Spleen (tissue), 11 donors: ENCODE measurements around the gene KLB. TPM values are rescaled to one million over a fixed set of nuclear protein-coding genes. Genes with fewer than 3 reads are reported as not detected.
"Not testable (repeated sequence)": the region's sequence is repeated elsewhere in the genome, so short reads cannot be mapped to it uniquely, and the experiment has no call there.

ENCODE experiments used
- DNase-seq: peaks from one replicate; pipeline ENCODE4 v3.0.0-alpha.2; 2020
- H3K27ac ChIP-seq, 8 donors: fragments of 200-600 bp; sonication (generic) in 7 of 8; 1 replicate in 4 of 8; 2 replicates in 4 of 8; pipeline versions ENCODE4 v1.5.0 to v1.8.0; 2016 to 2021; ENCODE audit warnings: inconsistent platforms in 4 of 8, mild to moderate bottlenecking in 4 of 8, moderate library complexity in 1 of 8
- H3K27me3 ChIP-seq, 7 donors: fragments of 200-600 bp; sonication (generic) in 6 of 7; replicated peaks in 1 of 7; 1 replicate in 4 of 7; 2 replicates in 3 of 7; pipeline versions ENCODE4 v1.5.0 to v1.8.0; 2016 to 2021; ENCODE audit warnings: inconsistent platforms in 3 of 7, mild to moderate bottlenecking in 1 of 7
- H3K36me3 ChIP-seq, 6 donors: fragments of 200-600 bp; sonication (generic) in 5 of 6; 1 replicate in 4 of 6; 2 replicates in 2 of 6; pipeline versions ENCODE4 v1.5.0 to v1.8.0; 2016 to 2021; ENCODE audit warnings: inconsistent platforms in 2 of 6
- H3K4me1 ChIP-seq, 6 donors: fragments of 200-600 bp; sonication (generic) in 5 of 6; 1 replicate in 3 of 6; 2 replicates in 3 of 6; pipeline versions ENCODE4 v1.5.0 to v1.8.0; 2016 to 2021; ENCODE audit warnings: inconsistent platforms in 3 of 6
- H3K4me3 ChIP-seq, 8 donors: fragments of 200-600 bp; sonication (generic) in 7 of 8; 1 replicate in 4 of 8; 2 replicates in 4 of 8; pipeline versions ENCODE4 v1.5.0 to v1.8.0; 2016 to 2021; ENCODE audit warnings: inconsistent platforms in 4 of 8, mild to moderate bottlenecking in 4 of 8, moderate library complexity in 2 of 8
- H3K9me3 ChIP-seq, 8 donors: fragments of 200-600 bp; sonication (generic) in 7 of 8; 1 replicate in 4 of 8; 2 replicates in 4 of 8; pipeline versions ENCODE4 v1.5.0 to v1.8.0; 2016 to 2021; ENCODE audit warnings: inconsistent platforms in 4 of 8
- CTCF ChIP-seq, 11 experiments: fragments of 200-600 bp in 7 of 11; fragments of 450-650 bp in 4 of 11; sonication (generic) in 4 of 11; IDR thresholded peaks in 8 of 11; conservative IDR thresholded peaks in 3 of 11; 1 replicate in 7 of 11; 2 replicates in 4 of 11; pipeline versions ENCODE4 v1.4.0 to v1.8.0; 2016 to 2021; ENCODE audit warnings: antibody characterized with exemption in 11 of 11, inconsistent platforms in 4 of 11, mild to moderate bottlenecking in 1 of 11
- POLR2A ChIP-seq, 3 donors: fragments of 450-650 bp; IDR thresholded peaks; one replicate each; pipeline ENCODE4 v1.5.1; 2017; ENCODE audit warnings: antibody characterized with exemption in 3 of 3, mild to moderate bottlenecking in 1 of 3
- POLR2AphosphoS5 ChIP-seq, 3 donors: sonication (generic); formaldehyde crosslinking; IDR thresholded peaks; one replicate each; pipeline ENCODE4 v1.5.1; 2017; ENCODE audit warnings: antibody characterized with exemption in 3 of 3
- WGBS, 5 donors: extraction: QIAGEN DNeasy Blood & Tissue Kit in 3 of 5; methylation state at CpG; one replicate each; pipeline versions ENCODE4 v1.1.5 to v1.1.7; 2013 to 2018; 5-methylcytosine and 5-hydroxymethylcytosine counted together
- intact Hi-C: fragments of 100-400 bp; cut with DNase I; formaldehyde crosslinking; loops from one replicate; pipeline ENCODE4 v1.15.0; 2023; ENCODE audit warnings: low total_unique reads
- polyA plus RNA-seq, 3 donors: library from polyadenylated mRNA; stranded (reverse); fragments of 200-250 nt; gene quantifications; one replicate each; pipeline ENCODE4 v1.2.1, GENCODE V29; 2013
- total RNA-seq, 7 donors: library from RNA; depleted of rRNA in 3 of 7; stranded (reverse); fragments of >200 nt in 3 of 7; fragmentation: NEBNext Ultra II Directional in 4 of 7; extraction: Animal tissue kit (Norgen Biotek cat#: 25700) in 4 of 7; gene quantifications; one replicate each; pipeline versions ENCODE4 v1.1.0 to v1.2.1, GENCODE V29; 2016 to 2021
- donor health status: healthy with polysubstance abuse.
- donor health status: DM: no; HTN: no; CAD: no; lungs with moderate emphysema.
- donor health status: DM: no; HTN: no; CAD: no.
- donor health status: Bipolar disorder and iron deficiency.
- donor health status: healthy.
- donor health status: DM: no; HTN: no; CAD: no.
- donor health status: DM: yes; HTN: yes; CAD: no.

Gene KLB
- total and polyA plus RNA-seq, 10 donors = 0.03 TPM; not detected in 9

DNA sequence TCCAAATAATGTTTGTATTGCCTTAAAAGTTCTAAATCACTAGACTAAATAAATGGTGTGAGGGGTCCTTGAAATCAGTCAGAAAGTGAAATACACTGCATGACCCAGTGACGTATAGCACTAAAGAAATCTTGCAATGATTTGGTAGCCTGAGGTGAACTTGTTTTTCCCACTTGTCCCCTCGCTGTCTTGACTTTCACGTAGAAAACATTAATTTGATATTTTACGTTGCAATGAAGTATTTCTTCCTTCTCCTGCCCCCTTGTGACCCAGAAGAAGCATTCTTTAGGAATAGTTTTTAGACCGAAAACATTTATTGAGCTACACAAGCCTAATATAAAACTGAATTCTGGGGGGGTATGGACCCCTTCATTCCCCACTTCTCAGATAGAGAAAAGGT is 3.7 kb downstream of the KLB start:
- Histone ChIP-seq H3K36me3 (no peaks in the 10 kb centered on the region), H3K4me3 (no peak overlapping the region), H3K9me3 (no peaks in the 10 kb centered on the region), H3K27ac (no peak overlapping the region), H3K4me1 (no peaks in the 10 kb centered on the region), H3K27me3 (no peaks in the 10 kb centered on the region)
- intact Hi-C loops = no loop called here
- TF ChIP-seq POLR2AphosphoS5 (IDR thresholded peaks at IDR 0.05) (no peak), POLR2A (IDR thresholded peaks at IDR 0.05) (no peak), CTCF (IDR thresholded peaks at IDR 0.05 in 8 of 11, conservative IDR thresholded peaks at IDR 0.05 in 3 of 11) (peak in 1 of 11 experiments; percentile 12)
- DNase-seq = no peak
- WGBS, 5 donors = 33 to 48% (median 47%) methylated on average over 5 of the region's 5 CpGs

DNA sequence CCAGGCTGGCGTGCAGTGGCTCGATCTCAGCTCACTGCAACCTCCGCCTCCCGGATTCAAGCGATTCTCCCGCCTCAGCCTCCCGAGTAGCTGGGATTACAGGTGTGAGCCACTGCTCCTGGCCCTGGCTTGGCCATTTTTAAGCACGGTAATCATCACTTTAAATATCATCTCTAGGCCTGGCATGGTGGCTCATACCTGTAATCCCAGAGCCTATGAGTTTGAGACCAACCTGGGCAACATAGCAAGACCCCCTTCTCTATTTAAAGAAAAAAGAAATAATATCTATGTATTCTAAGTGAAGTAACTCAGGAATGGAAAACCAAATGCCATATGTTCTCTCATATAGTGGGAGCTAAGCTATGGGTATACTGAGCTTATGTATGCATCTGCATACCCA is 4.8 kb downstream of the KLB start:
- H3K36me3 ChIP-seq, H3K27ac ChIP-seq, H3K9me3 ChIP-seq, H3K4me1 ChIP-seq, H3K4me3 ChIP-seq, intact Hi-C loops, H3K27me3 ChIP-seq, DNase-seq: not testable (repeated sequence)
- 88 to 98% (median 93%) methylated on average over 8 of the region's 8 CpGs for WGBS, 5 donors

- 56 to 79% (median 73%) methylated on average over 2 of the region's 2 CpGs for WGBS, 5 donors
Observed at GRCh38 chr4:39415678-39416283, 9.1 kb downstream of the KLB start.

GRCh38 chr4:39422247-39422646 is 15.5 kb downstream of the KLB start:
- Histone ChIP-seq H3K36me3 (no peaks in the 10 kb centered on the region), H3K27me3 (no peaks in the 10 kb centered on the region), H3K9me3 (no peaks in the 10 kb centered on the region), H3K4me1 (no peaks in the 10 kb centered on the region), H3K4me3 (no peak overlapping the region), H3K27ac (no peak overlapping the region)
- DNase-seq = no peak
- intact Hi-C loops = no loop called here
- TF ChIP-seq POLR2AphosphoS5 (IDR thresholded peaks at IDR 0.05) (no peak), CTCF (IDR thresholded peaks at IDR 0.05 in 8 of 11, conservative IDR thresholded peaks at IDR 0.05 in 3 of 11) (no peak), POLR2A (IDR thresholded peaks at IDR 0.05) (no peak)
- WGBS, 5 donors = 92 to 95% (median 92%) methylated on average over 3 of the region's 3 CpGs

More at GRCh38 chr4:39415678-39416283, 9.1 kb downstream of the KLB start:
- Histone ChIP-seq H3K27me3 (no peaks in the 10 kb centered on the region), H3K27ac (no peak overlapping the region), H3K4me1 (no peaks in the 10 kb centered on the region), H3K4me3 (no peak overlapping the region), H3K36me3 (no peaks in the 10 kb centered on the region), H3K9me3 (no peaks in the 10 kb centered on the region)
- intact Hi-C loops = no loop called here
- TF ChIP-seq CTCF (IDR thresholded peaks at IDR 0.05 in 8 of 11, conservative IDR thresholded peaks at IDR 0.05 in 3 of 11) (no peak), POLR2A (IDR thresholded peaks at IDR 0.05) (no peak), POLR2AphosphoS5 (IDR thresholded peaks at IDR 0.05) (no peak)
- no peak for DNase-seq

DNA sequence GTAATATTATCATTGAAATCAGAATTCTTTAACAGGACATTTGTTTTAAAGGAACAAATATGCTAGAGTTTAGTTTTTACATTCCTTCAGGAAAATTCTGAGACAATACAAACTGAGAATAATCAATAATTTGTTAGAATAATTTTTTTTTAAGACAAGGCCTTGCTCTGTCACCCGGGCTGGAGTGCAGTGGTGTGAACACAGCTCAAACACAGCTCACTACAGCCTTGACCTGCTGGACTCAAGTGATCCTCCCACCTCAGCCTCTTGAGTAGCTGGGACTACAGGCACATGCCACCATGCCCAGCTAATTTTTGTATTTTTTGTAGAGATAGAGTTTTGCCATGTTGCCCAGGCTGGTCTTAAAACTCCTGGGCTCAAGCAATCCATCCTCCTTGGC is 18.6 kb downstream of the KLB start:
- H3K4me1 ChIP-seq, H3K4me3 ChIP-seq, H3K9me3 ChIP-seq, intact Hi-C loops, H3K36me3 ChIP-seq, H3K27me3 ChIP-seq, DNase-seq, H3K27ac ChIP-seq: not testable (repeated sequence)
- 85 to 96% (median 88%) methylated on average over 1 of the region's 1 CpG for WGBS, 5 donors
